Breast epithelium (tissue), 3 donors: ENCODE data around the gene SLIT1.

Experiments
- CTCF ChIP-seq, 3 donors: fragments of 450-650 bp; IDR thresholded peaks; one replicate each; pipeline ENCODE4 v1.5.1; 2016 to 2017; ENCODE audit warnings: antibody characterized with exemption in 3 of 3, mild to moderate bottlenecking in 3 of 3, moderate library complexity in 3 of 3
- POLR2A ChIP-seq: fragments of 450-650 bp; IDR thresholded peaks from one replicate; pipeline ENCODE4 v1.6.1; 2016; ENCODE audit warnings: antibody characterized with exemption, mild to moderate bottlenecking, moderate library complexity

GRCh38 chr10:97056003-97056630, 129.6 kb downstream of the SLIT1 start:
- no peak for TF ChIP-seq POLR2A
- TF ChIP-seq CTCF (IDR thresholded peaks at IDR 0.05): no peak
